Endometrial microvascular endothelial cells (primary cell): ENCODE measurements around the gene PRXL2B. TPM values are rescaled to one million over a fixed set of nuclear protein-coding genes. Genes with fewer than 3 reads are reported as not detected.
"Not testable (repeated sequence)": the region's sequence is repeated elsewhere in the genome, so short reads cannot be mapped to it uniquely, and the experiment has no call there.

Experiments used
- in situ Hi-C: cut with HindIII; loops from 2 replicates; pipeline ENCODE4 v1.10.0; 2017; ENCODE audit warnings: low sequenced_read_pairs, low pct_unique_long_range_greater_than_20kb; ENCODE audit errors: inconsistent ontology term
- total RNA-seq: library from RNA; depleted of rRNA; stranded (reverse); fragments of >200 nt; gene quantifications from one replicate; pipeline ENCODE4 v1.2.3, GENCODE V29; 2015; ENCODE audit errors: inconsistent ontology term

Gene PRXL2B
- total RNA-seq, 1 donor from 2014 or later: 45.2 TPM

DNA sequence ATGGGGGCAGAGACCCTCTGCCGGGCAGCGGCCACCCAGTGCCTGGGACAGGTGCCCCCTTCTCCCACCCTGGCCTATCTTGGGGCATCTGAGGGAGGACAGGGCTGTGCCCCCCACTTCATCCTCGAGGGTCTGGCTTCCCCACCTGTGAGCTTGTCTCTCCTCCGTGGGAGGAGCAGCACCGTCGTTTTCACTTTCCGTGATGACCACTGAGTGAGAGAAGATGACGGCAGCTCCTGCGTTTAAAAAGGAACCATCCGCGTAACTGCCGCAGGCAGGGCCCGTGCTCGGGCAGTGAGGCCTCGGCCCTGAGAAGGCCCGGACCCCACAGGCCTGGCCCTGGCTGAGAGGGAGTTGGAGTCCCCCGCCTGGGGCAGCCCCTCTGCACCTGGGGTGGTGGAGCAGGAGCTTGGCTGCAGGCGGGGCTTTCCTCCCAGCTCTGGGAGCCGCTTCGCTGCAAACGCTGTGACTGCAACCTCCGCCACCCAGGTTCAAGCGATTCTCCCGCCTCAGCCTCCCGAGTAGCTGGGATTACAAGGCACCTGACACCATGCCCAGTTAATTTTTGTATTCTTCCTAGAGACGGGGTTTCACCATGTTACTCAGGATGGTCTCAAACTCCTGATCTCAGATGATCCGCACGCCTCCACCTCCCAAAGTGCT lies 37.1 kb upstream of the PRXL2B start:
- in situ Hi-C loops: not testable (repeated sequence)

DNA sequence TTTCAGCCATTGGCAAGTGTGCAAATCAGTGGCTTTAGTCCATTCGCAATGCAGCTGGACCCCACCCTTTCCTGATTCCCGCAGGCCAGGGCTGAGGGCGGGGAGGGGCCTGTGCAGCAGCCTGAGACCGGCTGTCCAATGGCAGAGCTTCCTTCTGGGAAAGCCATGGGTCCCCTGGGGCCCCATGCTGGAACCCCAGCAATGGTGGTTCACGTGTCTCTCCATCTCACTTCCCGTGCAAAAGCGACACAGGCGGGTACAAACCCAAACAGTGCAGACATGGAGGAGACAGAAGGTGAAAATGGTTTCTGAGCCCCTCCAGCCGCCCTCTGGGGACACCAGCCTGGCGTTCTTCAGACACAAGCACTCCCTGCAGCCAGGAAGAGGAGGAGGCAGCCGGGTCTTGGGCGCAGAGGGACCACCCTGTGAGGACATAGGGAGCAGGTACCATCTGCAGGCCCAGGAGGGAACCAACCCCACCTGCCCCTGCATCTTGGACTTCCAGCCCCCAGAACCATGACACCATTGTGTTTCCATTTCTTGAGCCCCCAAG lies 36.2 kb upstream of the PRXL2B start:
- in situ Hi-C loops: not testable (repeated sequence)

DNA sequence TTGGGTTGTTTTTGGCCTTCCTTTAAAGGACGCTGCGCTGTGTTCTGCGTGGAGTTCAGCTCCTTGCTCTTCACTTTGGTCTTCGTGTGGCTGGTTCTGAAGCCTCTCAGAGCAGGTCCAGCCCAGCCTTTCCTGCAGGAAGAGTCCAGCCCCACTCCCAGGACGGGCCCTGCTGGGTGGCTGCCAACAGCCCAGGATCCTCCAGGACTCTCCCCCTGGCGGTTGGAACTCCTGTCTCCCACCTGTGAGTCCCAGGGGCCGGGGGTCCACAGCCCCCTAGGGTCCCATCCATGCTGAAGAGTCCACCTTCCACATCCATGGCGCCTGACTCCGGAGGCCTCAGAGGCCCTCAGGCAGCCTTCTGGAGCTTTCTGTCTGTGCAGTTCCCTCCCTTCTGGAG lies 35.0 kb upstream of the PRXL2B start:
- in situ Hi-C loops: not testable (repeated sequence)

DNA sequence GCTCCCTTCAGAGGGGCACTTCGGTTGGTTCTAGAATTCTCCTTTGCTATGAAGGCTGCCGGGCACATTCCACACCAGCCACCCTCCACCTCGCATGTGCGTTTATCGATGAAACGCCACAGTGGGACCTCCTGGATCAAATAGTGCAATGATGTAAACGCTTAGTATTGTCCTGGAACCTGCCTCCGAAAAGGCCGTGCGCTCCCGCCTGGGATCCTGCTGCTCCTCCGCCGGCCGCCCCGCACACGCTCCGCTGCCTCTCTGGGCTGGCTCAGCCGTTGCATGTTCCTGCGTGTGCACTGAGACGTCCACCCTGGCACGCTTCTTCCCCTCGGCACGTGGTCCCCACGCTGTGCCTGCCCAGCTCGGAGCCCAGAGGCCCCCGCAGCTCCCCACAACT lies 34.4 kb upstream of the PRXL2B start:
- in situ Hi-C loops: no loop called here

DNA sequence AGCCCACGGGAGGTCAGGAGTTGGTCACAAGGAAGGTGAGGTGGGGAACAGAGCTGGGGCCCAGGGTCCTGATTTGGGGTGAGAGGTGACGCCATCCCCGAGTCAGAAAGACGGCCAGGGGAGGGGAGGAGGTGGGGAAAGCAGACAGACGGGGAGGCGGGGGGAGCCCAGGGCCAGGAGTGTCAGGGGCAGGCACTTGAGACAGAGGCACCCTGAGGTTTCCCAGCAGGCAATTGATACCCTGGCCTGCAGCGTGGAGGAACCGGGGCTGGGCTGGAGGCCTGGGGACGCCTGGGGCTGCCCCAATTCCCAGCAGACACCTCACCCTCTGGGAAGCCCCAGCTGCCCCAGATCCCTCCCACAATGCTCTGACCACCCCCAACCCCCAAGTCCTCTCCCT lies 33.5 kb upstream of the PRXL2B start:
- in situ Hi-C loops: not testable (repeated sequence)

DNA sequence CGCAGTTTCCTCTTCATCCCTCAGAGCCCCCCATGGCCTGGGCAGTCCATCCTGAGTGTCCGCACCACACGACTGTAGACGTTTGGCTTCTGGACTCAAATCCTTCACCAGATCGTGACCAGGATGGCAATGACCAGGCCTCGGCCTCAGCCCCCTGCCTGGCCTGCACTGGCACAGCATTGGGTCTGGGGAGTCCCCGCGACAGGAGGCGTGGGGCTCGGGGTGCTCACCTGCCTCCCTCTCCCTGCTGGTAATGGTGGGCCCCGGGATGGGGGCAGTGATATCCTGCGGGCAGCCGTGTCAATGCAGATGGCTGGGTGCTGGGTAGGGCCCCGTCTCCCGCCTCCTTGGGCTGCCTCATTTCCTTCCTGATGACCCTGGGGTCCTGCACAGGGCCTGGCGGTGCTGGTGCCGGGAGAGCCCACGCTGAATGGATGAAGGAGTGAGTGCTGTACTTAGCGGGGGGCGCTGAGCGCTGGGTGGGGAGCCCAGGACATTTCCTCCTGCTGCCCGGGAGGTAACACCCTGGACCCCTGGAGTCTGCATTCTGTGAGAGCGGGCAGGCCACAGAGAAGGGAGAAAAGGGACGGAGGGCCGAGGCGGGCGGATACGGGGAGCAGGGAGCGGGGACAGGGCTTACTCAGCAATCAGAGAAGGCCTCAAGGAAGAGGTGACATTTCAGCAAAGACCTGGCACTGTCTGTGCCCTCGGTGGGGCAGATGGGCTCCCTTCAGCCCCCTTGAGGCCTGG lies 32.5 kb upstream of the PRXL2B start:
- in situ Hi-C loops: no loop called here

DNA sequence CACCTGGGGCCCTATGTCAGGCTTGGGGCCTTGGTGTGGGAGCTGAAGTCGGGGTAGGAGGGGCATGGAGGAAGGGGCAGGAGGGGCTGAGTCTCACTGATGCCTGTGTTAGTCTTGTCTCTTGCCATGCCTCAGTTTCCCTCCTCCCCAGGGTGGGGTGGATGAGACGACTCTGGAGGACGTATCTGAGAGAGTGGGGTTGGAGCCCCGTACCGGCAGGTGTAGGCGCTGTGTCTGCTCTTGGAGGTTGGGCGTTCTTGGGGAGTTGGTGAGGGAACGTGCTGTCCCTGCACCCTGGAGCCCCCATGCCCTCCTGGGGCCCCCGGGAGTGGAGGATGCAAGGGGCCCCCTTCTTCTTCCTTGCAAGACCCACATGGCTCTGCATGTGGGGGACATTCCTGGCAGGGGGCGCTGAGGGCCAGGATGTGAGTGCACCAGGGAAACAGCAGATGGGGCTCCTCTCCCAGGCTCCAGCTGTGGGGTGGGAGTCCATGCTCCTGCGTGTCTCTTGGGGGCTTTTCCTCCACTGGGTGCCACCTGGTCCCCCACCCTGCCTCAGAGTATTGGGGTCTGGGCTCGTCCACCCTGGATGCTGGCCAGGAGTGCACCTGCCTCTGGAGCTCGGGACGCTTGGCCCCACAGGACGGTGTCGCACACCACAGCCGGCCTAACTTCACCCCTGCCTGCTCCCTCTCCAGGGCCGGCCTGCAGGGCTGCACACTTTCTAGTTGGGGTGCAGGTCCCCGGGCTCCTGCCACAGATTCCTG lies 31.8 kb upstream of the PRXL2B start:
- in situ Hi-C loops: no loop called here

DNA sequence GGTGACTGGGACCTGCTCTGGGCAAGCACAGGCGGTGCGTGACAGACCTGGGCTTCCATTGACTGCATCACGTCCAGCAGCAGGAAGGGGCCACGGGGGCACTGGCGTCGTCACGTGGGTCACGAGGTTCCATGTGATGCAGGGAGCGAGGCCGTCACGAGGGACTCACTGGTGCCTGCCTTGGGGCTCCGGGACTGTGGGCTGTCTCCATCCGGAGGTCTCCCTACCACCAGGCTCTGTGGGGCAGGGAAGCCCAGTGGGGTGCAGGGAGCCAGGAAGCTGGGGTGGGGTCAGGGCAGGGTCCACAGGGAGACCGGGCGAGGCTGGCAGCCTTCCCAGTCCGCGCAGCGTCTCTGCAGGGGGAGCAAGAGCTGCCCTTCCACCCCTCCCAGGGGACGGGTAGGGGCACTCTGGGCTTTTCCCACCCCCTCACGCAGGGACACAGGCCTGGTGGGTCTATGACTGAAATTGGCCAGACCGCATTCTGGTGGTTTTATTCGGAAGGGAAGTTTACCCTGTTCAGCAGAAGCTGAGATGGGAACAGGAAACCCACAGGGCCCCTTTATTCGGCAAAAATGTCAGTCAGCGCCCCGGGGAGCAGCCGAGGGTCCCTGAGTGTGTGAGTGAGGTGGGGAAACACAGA lies 30.8 kb upstream of the PRXL2B start:
- in situ Hi-C loops: no loop called here

DNA sequence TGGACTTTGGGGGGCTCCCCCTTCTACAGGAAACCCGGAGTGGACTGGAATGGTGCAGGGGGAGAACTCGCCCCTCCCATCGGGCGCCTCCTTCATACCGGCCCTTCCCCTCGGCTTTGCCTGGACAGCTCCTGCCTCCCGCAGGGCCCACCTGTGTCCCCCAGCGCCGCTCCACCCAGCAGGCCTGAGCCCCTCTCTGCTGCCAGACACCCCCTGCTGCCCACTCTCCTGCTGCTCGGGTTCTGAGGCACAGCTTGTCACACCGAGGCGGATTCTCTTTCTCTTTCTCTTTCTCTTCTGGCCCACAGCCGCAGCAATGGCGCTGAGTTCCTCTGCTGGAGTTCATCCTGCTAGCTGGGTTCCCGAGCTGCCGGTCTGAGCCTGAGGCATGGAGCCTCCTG lies 30.3 kb upstream of the PRXL2B start, which contains the start of gene TNFRSF14:
TSS of gene TNFRSF14 (plus strand) at position 95 of the 401 bp plus-strand sequence. CDS start at position 389, 294 bp downstream.
- in situ Hi-C loops: no loop called here

DNA sequence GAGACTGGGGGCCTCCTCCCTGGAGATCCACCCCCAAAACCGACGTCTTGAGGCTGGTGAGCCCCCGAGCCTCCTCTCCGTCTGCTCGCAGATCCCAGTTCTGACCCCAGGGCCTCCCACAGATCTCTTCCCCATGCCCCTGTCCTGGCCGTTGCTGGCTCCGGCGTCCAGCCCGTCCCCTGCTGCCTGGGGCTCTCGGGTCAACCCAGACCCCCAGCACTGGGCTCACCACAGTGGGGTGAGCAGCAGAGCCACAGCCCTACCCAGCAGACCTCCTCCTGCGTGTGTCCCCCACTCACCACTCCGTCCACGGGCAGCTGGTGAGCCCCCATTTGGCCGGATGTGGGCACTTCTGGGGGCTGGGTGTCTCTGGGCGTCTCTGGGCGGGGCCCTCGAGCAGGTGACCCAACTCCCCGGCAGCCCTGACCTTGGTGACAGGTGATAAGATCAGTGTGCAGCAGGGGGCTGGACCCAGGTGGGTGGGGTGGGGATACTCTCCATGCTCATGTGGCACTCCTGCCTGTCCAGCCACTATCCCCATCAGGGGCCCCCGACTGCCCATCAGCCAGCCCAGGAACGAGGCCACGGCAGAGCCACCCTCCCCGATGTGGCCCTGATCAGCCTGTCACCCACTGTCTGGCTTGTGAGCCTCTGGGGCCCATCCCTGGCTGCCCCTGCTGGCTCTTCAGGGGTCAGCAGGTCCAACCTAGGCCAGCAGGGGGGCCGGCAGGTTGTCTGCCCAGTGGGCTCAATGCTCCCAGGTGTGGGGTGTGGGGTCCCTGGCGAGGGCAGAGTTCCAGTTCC lies 29.7 kb upstream of the PRXL2B start:
- in situ Hi-C loops: no loop called here

DNA sequence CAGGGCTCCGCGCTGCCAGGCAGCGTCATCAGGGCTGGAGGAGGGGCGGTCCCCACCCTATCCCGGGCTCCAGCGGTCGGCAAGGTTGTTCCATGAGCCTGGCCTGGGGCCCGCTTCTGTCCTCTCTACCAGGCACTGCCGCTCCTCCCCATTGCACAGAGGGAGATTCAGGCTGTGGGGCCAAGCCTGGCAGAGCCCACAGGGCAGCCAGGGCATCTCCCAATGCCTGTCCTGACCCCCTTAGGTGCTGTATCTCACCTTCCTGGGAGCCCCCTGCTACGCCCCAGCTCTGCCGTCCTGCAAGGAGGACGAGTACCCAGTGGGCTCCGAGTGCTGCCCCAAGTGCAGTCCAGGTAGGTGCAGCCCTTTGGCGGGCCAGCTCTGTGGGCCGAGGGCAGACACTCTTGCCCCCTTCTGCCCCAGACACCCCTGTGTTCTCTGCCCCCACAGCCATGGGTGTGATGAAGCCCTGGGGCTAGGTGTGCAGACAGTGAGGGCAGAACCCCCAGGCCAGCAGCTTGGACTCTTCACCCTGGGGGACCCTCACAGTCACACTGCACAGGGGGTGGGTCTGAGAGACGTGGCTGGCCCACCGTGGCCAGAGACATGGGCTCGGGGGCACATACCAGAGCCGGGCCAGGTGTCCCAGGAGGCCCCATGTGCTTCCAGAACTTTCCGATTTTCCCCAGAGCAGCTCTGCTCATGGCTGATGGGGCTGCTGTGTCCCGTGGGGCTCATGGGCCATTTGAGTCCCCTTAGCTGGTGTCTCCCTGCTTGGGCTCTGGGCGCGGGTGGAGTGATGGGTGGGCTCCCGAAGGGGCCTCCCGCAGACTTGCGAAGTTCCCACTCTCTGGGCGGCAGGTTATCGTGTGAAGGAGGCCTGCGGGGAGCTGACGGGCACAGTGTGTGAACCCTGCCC lies 28.8 kb upstream of the PRXL2B start:
- in situ Hi-C loops: no loop called here

DNA sequence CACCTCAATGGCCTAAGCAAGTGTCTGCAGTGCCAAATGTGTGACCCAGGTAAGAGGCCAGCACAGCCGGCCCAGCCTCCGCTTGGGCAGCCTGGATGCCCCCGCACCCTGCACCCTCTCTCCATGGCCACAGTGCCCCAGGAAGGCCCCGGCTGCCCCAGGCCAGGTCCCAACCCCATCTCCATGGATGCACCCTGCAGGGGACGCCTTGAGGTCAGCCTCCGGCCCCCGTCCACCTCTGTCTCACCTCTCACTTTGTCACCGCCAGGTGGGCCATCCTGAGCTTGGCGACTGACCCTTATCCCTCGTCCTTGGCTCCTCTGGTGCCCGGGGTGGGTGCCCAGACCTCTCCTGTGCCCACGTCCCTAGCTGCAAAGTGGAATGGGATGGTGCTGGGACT lies 28.2 kb upstream of the PRXL2B start:
- in situ Hi-C loops: no loop called here

DNA sequence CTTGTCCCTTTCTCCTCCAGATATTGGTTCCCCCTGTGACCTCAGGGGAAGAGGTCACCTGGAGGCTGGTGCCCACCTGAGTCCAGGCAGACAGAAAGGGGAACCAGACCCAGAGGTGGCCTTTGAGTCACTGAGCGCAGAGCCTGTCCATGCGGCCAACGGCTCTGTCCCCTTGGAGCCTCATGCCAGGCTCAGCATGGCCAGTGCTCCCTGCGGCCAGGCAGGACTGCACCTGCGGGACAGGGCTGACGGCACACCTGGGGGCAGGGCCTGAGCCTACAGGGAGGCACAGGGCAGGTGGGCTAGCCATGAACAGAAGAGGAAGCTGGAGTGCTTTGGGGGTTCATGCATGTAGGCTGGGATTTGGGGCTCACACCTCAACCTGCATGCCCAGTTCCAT lies 27.7 kb upstream of the PRXL2B start:
- in situ Hi-C loops: no loop called here

DNA sequence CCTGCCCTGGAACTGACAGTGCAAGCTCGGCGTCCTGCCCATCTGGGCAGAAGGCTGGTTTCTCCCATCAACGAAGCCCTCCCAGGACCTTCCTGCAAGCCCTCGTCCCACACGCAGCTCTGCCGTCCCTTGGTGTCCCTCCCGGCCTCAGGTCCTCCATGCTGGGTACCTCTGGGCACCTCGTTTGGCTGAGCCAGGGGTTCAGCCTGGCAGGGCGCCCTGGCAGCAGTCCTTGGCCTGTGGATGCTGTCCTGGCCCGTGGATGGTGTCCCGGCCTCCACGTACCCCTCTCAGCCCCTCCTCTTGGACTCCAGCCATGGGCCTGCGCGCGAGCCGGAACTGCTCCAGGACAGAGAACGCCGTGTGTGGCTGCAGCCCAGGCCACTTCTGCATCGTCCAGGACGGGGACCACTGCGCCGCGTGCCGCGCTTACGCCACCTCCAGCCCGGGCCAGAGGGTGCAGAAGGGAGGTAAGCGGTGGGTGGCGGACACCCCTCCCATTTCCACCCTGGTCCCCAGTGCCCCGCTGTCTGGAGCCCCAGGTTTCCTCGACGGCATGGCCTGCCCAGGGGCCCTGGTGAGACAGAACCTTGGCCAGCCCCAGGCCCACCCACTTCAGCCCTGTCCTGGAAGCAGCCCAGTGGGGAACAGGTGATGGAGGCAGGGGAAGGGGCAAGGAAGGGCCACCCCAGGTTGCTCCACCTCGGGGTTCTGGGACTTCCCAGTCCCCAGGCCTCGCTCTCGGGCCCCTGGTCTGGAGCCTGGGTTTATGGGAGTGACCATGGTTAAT lies 26.9 kb upstream of the PRXL2B start:
- in situ Hi-C loops: no loop called here

DNA sequence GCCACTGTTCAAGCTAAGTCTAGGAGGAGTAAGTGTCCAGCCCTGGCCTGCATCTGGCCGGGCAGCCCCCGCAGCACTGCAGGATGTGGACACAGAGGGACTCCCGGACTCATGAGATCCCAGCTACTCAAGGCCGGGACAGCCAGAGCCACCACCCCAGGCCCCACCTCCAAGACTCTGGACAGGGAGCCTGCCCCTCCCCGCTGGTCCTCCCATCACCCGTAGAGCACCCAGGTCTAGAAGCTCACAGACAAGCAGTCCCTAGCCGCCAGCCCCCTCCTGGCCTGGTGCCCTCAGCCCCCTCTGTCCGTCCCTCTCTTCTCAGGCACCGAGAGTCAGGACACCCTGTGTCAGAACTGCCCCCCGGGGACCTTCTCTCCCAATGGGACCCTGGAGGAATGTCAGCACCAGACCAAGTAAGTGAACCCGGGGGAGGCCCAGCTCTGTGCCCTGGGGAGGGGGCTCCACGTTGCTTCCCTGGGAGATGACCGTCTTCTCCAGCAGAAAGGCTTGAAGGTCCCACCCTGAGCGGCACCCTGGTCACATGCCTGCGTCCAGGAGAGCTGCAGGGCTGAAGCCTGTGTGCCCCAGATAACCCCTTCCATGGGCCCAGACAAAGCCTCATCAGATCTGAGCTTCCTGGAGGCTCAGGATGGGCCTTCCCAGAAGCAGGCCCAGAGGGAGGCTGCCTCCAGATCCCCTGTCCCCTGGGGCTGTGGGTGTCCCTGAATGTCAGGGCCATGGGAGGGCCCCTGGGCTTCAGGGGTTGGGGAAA lies 26.1 kb upstream of the PRXL2B start:
- in situ Hi-C loops: no loop called here

DNA sequence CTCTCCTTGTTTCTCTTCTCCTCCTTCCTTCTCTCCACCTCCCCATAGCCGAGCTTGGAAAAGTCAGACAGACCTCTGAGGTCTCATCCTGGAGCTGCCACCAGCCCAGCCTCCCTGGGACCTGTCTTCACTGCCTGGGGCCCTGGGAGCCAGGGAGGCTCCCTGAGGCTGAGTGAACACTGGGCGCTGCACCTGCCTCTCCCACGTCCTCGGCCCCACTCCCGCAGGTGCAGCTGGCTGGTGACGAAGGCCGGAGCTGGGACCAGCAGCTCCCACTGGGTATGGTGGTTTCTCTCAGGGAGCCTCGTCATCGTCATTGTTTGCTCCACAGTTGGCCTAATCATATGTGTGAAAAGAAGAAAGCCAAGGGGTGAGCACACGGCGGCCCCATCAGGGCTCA lies 25.1 kb upstream of the PRXL2B start:
- in situ Hi-C loops: no loop called here
